Forelimb muscle (tissue), 1 donor: ENCODE data around the gene BRD9. TPM values are rescaled to one million over a fixed set of nuclear protein-coding genes. Genes with fewer than 3 reads are reported as not detected.
"Not testable (repeated sequence)": the region's sequence is repeated elsewhere in the genome, so short reads cannot be mapped to it uniquely, and the experiment has no call there.

Source experiments
- DNase-seq: peaks from one replicate; pipeline ENCODE4 v3.0.0-alpha.2; 2013; ENCODE audit warnings: low read depth
- polyA plus RNA-seq: library from polyadenylated mRNA; unstranded; fragments of 120-200 nt; gene quantifications from one replicate; pipeline ENCODE4 v1.2.1, GENCODE V29; 2013; ENCODE audit not compliant: insufficient read length

BRD9 gene
- polyA plus RNA-seq, 1 donor, result 26.9 TPM

DNA sequence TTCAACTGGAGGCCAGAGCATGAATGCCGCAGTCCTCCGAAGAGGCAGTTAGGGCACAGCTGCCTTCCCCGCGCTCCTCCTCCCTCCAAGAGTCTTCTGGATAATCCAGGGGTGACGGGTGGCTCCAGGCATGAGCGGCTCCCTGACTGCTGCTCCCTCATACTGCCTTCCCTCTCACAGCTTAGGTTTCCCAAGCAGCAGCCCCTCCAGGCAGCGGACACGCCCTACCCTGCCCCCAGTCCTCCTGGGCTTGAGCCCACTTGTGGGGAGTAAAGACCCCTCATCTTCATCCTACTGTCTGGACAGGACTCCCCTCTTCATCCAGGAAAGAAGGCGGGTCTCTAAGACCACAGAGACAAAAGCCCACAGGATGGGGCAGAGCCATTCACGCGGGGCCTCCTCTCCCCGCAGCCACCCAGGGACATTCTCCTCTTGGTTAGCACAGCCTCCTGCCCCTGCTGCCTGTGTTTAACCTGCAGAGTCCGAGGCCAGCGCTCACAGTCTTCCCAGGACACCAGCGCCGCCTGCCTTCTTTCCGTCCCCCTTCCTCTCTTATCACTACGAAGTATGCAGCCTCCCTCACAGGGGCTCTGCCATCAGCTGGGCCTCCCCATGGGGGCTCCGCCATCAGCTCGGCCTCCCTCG lies 47.4 kb downstream of the BRD9 start:
- not testable (repeated sequence) for DNase-seq

GRCh38 chr5:844426-844825 lies 48.2 kb downstream of the BRD9 start:
- DNase-seq, result not testable (repeated sequence)

DNA sequence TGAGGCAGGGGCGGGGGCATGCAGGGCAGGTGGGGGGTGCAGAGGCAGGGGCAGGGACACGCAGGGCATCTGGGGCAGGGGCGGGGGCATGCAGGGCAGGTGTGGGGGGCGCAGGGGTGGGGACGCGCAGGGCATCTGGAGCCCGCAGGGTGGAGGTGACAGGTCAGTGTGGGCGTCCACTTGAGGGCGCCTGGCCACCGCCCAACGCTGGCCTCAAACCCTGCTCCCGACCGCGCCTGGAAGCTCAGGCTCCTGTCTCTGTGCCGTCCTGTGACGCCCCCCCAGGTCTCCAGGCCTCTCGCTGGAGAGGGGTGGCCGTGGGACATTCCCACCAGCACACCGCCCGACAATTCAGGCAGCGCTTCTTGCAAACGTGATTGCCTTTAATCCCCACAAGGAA lies 48.7 kb downstream of the BRD9 start:
- DNase-seq, result not testable (repeated sequence)

DNA sequence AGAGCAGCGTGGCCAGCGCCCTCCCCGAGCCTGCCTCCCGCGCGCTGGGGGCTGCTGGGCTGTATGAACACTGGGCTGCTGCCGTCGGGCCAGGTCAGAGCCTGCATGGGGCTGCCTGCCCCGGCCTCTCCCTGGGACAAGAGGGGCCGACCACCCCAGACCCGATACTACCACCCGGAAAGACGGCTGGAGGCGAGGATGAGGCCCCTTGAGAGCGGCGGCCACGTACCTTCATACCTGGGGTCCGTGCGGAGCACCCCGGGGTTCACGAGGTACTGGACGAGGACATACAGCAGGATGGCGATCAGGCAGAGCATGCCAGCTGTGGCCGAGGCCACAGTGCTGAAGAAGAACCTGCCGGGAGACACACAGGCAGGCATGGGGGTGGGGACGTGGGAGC lies 49.2 kb downstream of the BRD9 start:
- DNase-seq, result not testable (repeated sequence)

- not testable (repeated sequence) for DNase-seq
Measured at GRCh38 chr5:842402-843221, 50.0 kb downstream of the BRD9 start.

DNA sequence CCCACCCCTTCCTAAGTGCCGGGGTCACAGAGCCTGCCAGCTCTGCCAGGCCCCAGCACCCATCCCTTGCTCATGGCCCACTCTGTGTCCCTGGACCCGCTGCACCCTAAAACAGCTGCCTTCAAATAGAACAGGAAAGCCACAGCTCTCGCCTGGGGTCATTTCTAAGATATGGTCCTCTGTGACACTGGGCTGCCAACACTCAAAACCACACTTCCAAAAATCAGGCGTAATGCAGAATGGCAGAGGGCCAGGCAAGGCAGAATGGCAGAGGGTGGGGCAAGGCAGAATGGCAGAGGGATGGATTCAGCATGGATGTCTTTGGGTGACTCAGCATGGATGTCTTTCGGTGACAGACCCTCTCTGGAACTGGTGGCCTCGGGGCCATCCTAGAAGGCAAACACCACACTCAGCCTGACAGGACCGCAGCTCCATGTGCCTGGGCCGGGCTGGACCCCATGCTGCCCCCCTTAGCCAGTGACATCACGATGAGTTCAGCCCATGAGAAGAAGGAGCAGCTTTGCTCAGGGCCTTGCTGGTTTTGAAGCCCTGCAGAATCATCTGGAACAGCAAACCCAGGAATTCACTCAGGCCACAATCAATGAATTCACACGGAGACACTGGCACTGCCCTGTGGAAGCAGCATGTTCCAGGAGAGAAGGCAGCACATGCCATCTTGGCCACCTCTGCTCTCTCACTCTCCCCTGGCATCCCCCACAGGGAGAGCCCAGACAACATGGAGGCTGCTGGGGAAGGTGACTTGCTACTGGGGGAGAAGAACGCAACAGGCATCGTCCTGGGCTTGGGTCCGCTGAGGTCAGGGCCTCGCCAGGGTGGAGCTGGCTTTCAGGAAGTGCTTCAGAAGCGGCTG lies 50.8 kb downstream of the BRD9 start:
- DNase-seq, result not testable (repeated sequence)

- not testable (repeated sequence) for DNase-seq
Measured at GRCh38 chr5:840974-841435, 51.6 kb downstream of the BRD9 start.

DNA sequence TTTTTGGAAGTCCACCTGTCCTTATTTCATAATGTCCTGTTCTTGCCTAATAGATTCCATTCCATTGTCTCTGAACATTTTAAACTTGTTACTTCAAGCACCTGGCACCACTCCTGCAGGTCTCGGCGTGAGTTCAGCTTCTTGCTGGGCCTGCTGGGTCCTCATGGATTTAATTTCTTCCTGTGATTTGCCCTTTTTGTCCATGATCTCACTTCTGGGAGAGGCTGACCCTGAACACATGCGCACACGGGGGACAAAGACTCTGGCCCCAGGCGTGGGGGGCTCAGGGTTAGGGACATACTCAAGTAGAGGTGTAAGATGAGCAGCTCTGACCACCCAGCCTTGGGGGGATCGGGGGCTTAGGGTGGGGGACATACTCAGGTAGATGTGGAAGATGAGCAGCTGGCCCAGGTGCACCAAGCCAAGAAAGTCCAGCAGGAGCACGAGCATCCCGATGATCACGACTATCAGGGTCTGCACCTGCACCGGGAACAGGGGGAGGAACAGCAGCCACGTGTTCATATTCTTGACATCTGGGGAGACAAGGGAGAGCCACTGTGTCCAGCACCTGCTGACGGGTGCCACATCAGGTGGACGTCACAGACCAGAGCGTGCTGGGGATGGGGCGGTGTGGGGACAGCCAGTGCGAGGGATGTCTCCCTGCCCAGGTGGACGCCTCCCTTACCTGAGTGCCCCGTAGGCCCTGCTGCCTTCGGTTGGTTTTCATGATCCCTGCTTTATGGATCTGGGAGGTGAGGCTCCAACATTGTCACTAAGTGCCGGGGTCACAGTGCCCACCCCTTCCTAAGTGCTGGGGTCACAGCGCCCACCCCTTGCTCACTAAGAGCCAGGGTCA lies 52.3 kb downstream of the BRD9 start:
- DNase-seq, result not testable (repeated sequence)

DNA sequence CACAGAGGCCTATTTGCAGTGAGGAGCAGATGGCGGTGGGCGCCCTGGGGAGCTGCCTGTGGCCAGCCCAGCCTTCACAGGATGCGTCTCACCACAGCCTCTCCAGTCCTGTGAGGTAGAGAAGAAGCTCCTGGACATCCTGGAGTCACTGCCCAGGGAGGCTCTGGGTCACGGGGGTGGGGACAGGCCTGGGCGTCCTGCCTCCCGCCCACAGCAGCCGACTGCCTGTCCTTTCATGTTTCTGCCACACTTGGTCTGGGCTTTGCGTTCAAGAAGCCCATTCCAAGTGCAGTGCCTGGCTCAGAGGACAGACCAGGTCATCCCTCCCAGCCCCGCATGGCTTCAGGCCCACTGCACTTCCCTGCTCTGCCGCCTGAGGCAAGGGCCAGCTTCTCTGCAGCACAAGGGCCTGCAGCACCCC lies 54.2 kb downstream of the BRD9 start:
- DNase-seq, result not testable (repeated sequence)

DNA sequence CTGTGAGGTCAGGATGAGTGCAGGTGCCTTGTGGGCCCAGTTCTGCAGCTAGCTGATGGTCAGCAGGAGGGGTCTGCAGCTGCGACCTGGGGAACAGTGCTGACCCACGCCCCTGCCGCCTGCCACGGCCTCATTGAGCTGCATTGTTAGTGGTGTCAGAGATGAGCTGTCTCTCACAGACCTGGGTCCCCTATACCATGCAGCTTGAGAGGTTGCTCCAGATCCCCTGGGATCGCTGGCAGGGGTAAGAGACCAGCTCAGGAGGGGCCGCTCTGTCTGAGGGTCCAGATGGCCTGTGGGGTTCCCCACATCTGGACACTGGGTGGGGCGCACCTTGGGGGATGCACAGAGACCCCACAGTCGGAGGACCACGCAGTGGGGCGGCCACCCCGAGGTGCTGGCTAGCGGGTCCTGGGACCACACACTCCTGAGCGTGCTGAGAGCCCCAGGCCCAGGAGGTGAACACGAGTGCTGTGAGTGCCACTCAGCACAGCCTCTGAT lies 54.9 kb downstream of the BRD9 start:
- DNase-seq, result not testable (repeated sequence)

- not testable (repeated sequence) for DNase-seq
Measured at GRCh38 chr5:835933-836612, 56.5 kb downstream of the BRD9 start.

- not testable (repeated sequence) for DNase-seq
Measured at GRCh38 chr5:834013-834412, 58.6 kb downstream of the BRD9 start.

DNA sequence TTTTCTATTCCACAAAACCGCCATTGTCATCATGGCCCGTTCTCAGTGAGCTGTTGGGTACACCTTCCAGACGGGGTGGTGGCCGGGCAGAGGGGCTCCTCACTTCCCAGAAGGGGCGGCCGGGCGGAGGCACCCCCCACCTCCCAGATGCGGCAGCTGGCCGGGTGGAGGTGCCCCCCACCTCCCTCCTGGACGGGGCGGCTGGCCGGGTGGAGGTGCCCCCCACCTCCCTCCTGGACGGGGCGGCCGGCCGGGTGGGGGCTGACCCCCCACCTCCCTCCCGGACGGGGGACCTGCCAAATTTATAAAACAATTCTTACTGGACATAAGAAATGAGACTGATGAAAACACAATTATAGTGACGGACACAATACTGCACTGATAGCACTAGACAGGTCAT lies 64.4 kb downstream of the BRD9 start:
- DNase-seq, result not testable (repeated sequence)

GRCh38 chr5:825544-825943 lies 67.1 kb downstream of the BRD9 start:
- not testable (repeated sequence) for DNase-seq

DNA sequence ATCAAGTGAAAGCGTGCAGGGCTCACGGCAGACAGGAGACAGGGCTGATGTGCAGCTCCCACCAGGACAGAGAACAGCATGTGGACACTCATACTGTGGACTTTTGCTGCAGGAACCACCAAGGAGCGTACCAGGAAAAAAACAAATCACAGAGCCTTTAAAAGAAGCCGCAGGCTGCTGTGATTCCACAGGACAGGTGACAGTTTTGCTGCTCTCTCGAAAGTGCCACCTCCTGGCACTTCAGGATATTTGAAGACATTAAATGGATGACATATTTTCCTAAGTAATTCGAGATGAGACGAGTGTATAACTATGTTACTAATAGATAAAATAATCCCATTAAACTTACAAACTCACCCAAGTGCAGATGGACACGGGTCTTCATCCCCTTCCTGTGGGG lies 71.1 kb downstream of the BRD9 start:
- DNase-seq, result no peak

- DNase-seq, result no peak
Measured at GRCh38 chr5:820245-820644, 72.4 kb downstream of the BRD9 start.

DNA sequence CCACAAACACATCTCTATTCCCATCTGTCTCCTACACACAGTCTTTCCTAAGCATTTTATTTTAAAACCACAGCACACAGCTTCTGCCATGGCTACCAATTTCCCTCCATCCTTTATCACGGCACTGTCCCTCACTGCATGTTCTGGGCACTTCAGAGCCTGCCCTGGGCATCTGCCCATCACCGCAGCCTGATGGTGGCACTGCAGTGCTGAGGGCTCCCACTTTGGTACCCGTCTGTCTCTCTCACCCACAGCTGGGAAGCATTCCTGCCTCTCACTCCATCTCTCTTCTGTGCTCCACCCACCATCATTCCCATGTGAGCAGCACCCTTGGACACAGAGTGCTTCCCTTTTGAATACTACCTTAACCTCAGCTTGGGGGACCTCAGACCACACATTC lies 73.5 kb downstream of the BRD9 start:
- DNase-seq, result no peak

GRCh38 chr5:816176-816575 lies 76.4 kb downstream of the BRD9 start:
- no peak for DNase-seq

- DNase-seq, result no peak
Measured at GRCh38 chr5:815449-815848, 77.2 kb downstream of the BRD9 start.
